AG04450 (cell line): Measurements from ENCODE around the gene KCNE4. TPM values are rescaled to one million over a fixed set of nuclear protein-coding genes. Genes with fewer than 3 reads are reported as not detected.

Experiments used
- CTCF ChIA-PET: fragments of 300-600, 350-600 bp; formaldehyde crosslinking; extraction: SDS; loops from one replicate; lab custom pipeline; 2022; ENCODE audit warnings: antibody characterized with exemption, inconsistent platforms; lab: Charles Lee
- POLR2A ChIA-PET: fragments of 350-600 bp; formaldehyde crosslinking; extraction: SDS; loops from one replicate; lab custom pipeline; 2021; ENCODE audit warnings: antibody characterized with exemption, inconsistent platforms; lab: Yijun Ruan, JAX
- DNase-seq: peaks from one replicate; pipeline ENCODE4 v3.0.0-alpha.2; 2011; ENCODE audit warnings: low read depth, low spot score
- H3K27ac ChIP-seq: one replicate; pipeline ENCODE4 v1.5.1; 2012; ENCODE audit warnings: low read depth, low read length, control low read depth
- H3K27me3 ChIP-seq: one replicate; pipeline ENCODE4 v1.6.0; 2012; ENCODE audit warnings: low read length; ENCODE audit not compliant: control insufficient read depth, insufficient read depth
- H3K4me3 ChIP-seq: 2 replicates; pipeline ENCODE4 v1.5.1; 2011; ENCODE audit warnings: mild to moderate bottlenecking, low read depth, low read length, control low read depth
- H3K9me3 ChIP-seq: 2 replicates; pipeline ENCODE4 v1.5.1; 2012; ENCODE audit warnings: low read length; ENCODE audit not compliant: control insufficient read depth, insufficient read depth
- CTCF ChIP-seq: IDR thresholded peaks from 2 replicates; pipeline ENCODE4 v1.5.1; 2011; ENCODE audit warnings: low read depth, low read length, control low read depth, inconsistent platforms
- polyA plus RNA-seq: library from polyadenylated mRNA; depleted of rRNA; stranded (reverse); fragments of >200 nt; gene quantifications from 2 replicates; pipeline ENCODE4 v1.2.3, GENCODE V29; 2011

The KCNE4 gene
- polyA plus RNA-seq, 1 experiment = 12.5 TPM

GRCh38 chr2:223047260-223047761 is 4.7 kb upstream of the KCNE4 start:
- no peak overlapping the region; the same call in 1 of the 2 replicates for H3K4me3 ChIP-seq

GRCh38 chr2:223048519-223048918 is 3.5 kb upstream of the KCNE4 start:
- DNase-seq = no peak
- no peak for TF ChIP-seq CTCF
- ChIA-PET POLR2A (no interaction called here), CTCF (no interaction called here)
- Histone ChIP-seq H3K4me3 (no peak overlapping the region), H3K9me3 (no peaks in the 10 kb centered on the region; the same call in 1 of the 2 replicates), H3K27ac (no peak overlapping the region), H3K27me3 (no peaks in the 10 kb centered on the region)

More at GRCh38 chr2:223047260-223047761, 4.7 kb upstream of the KCNE4 start:
- DNase-seq = no peak
- Histone ChIP-seq H3K27me3 (no peaks in the 10 kb centered on the region), H3K27ac (peak overlapping the region; percentile 77), H3K9me3 (no peaks in the 10 kb centered on the region)
- ChIA-PET CTCF (interaction anchor here (2.9 kb wide), 1 partner anchor 76 kb away, joined by 12 read pairs; no protein-coding TSS in a partner anchor), POLR2A (no interaction called here)
- no peak for TF ChIP-seq CTCF

- H3K9me3 ChIP-seq = no peaks in the 10 kb centered on the region; the same call in 1 of the 2 replicates
- no peak for TF ChIP-seq CTCF
- H3K27me3 ChIP-seq = no peaks in the 10 kb centered on the region
- no peak overlapping the region for H3K27ac ChIP-seq
- no peak for DNase-seq
- H3K4me3 ChIP-seq = no peak overlapping the region
- ChIA-PET CTCF (no interaction called here), POLR2A (no interaction called here)
These were observed 2.6 kb upstream of the KCNE4 start for GRCh38 chr2:223049356-223049755.

- Histone ChIP-seq H3K9me3 (no peaks in the 10 kb centered on the region; the same call in 1 of the 2 replicates), H3K27me3 (no peaks in the 10 kb centered on the region), H3K4me3 (no peak overlapping the region), H3K27ac (no peak overlapping the region)
- no peak for DNase-seq
- ChIA-PET POLR2A (no interaction called here), CTCF (interaction anchor here (0.7 kb wide), 1 partner anchor 747 kb away, joined by 3 read pairs; no protein-coding TSS in a partner anchor)
- TF ChIP-seq CTCF = no peak
These were observed 1.8 kb upstream of the KCNE4 start for GRCh38 chr2:223050188-223050587.

GRCh38 chr2:223050900-223051504 is 988 bp upstream of the KCNE4 start:
- CTCF ChIA-PET = interaction anchor here (0.7 to 1.7 kb wide), 4 partner anchors 8 to 747 kb away, joined by 3 to 6 read pairs (median 3); no protein-coding TSS in a partner anchor
- POLR2A ChIA-PET = interaction anchor here (0.6 to 0.8 kb wide), 4 partner anchors 12 to 557 kb away, joined by 3 to 10 read pairs (median 8); no protein-coding TSS in a partner anchor
- H3K4me3 ChIP-seq = peak overlapping the region; percentile 73
- no peaks in the 10 kb centered on the region for H3K27me3 ChIP-seq
- TF ChIP-seq CTCF = no peak
- no peak for DNase-seq
- no peaks in the 10 kb centered on the region; the same call in 1 of the 2 replicates for H3K9me3 ChIP-seq
- no peak overlapping the region for H3K27ac ChIP-seq
